ENCODE data around the gene FMN2.

FMN2 gene

DNA sequence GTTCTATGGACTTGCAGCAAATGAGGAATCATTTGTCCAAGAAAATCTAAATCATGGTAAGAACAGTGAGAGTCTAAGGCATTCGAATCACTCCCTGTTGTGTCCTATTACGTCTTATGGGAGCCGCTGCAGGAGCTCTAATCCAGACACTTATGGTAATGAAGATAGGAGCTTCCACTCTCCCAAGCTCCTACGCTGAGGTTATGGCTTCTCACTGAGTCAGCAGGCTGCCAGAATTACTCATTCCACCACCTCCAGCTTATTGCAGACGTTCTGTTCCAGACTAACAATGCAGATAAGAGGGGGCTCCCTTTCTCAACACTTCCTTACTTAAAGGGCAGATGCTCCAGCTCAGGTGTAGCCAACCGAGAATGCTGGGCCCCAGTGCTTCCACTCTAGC is 307.7 kb downstream of the FMN2 start:
- no peak for TF ChIP-seq ZFX (IDR thresholded peaks at IDR 0.05; ENCODE audit: borderline replicate concordance)
- TF ChIP-seq, protein P1, sequence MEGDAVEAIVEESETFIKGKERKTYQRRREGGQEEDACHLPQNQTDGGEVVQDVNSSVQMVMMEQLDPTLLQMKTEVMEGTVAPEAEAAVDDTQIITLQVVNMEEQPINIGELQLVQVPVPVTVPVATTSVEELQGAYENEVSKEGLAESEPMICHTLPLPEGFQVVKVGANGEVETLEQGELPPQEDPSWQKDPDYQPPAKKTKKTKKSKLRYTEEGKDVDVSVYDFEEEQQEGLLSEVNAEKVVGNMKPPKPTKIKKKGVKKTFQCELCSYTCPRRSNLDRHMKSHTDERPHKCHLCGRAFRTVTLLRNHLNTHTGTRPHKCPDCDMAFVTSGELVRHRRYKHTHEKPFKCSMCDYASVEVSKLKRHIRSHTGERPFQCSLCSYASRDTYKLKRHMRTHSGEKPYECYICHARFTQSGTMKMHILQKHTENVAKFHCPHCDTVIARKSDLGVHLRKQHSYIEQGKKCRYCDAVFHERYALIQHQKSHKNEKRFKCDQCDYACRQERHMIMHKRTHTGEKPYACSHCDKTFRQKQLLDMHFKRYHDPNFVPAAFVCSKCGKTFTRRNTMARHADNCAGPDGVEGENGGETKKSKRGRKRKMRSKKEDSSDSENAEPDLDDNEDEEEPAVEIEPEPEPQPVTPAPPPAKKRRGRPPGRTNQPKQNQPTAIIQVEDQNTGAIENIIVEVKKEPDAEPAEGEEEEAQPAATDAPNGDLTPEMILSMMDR (IDR thresholded peaks at IDR 0.05): no peak
- H3K27ac ChIP-seq: no peak overlapping the region

DNA sequence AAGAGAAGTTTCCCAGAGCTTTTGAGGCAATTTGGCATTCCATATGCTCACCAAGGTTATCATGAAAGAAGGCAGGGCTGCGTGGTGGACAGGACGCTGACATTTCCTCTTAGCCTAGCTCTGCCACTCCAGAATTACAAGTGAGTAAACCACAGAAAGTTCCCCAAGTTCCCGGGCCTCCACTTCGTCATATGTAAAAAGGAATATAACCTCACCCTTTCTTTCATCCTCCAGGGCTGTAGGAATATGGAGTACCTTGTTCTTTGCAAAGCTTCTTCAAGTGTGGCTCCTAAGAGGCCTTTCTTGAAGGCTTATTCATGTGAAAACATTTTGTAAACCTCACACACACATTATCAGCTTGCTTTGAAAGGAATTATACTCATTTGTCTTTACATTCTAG is 310.0 kb downstream of the FMN2 start:
- H3K27ac ChIP-seq: no peak overlapping the region
- TF ChIP-seq, protein P1 (IDR thresholded peaks at IDR 0.05): no peak
- TF ChIP-seq ZFX (IDR thresholded peaks at IDR 0.05; ENCODE audit: borderline replicate concordance): no peak

DNA sequence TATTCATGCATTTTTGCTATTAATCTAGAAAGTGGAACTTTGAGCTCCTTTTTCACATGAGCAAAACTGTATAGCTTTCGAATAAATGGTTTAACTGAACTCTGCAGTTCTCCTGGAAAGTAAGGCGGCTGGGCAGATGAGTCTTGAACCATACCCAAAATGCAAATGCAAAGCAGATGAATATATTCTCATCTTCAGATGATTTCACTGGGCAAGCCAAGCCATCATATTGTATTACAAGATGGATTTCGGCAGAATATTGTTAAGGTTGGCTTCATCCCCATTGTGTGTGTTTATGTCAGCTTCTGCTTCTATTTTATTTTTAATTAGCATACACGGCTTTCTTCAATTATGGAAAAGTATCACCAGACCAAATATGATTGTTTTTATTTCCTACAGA is 310.6 kb downstream of the FMN2 start:
- no peak for TF ChIP-seq ZFX (IDR thresholded peaks at IDR 0.05; ENCODE audit: borderline replicate concordance)
- TF ChIP-seq, protein P1 (IDR thresholded peaks at IDR 0.05): no peak
- no peak overlapping the region for H3K27ac ChIP-seq

DNA sequence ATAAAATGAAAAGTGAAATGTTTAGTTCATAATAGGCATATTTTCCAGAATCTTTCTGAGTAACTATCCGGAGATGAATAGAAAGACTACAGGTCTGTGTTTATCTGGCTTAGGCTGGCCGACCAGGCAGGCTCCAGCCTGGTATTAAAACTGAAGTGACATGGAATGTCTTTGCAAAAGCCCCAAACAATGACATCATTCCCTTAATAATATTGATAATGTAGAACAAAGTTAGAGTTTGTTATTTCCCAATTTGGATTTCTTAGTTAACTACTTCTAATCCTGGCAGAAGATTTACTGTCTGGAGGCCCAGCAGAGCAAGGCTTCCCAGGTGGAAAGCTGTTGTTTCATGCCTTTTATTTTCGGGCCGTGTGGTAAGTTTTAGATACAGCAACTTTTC is 312.6 kb downstream of the FMN2 start:
- no peak for TF ChIP-seq ZFX (IDR thresholded peaks at IDR 0.05; ENCODE audit: borderline replicate concordance)
- TF ChIP-seq, protein P1 (IDR thresholded peaks at IDR 0.05): no peak
- H3K27ac ChIP-seq: no peak overlapping the region

- H3K27ac ChIP-seq: no peak overlapping the region
- TF ChIP-seq ZFX (IDR thresholded peaks at IDR 0.05; ENCODE audit: borderline replicate concordance): no peak
- TF ChIP-seq, protein P1 (IDR thresholded peaks at IDR 0.05): no peak
Observed at GRCh38 chr1:240405751-240406150, 314.1 kb downstream of the FMN2 start.

DNA sequence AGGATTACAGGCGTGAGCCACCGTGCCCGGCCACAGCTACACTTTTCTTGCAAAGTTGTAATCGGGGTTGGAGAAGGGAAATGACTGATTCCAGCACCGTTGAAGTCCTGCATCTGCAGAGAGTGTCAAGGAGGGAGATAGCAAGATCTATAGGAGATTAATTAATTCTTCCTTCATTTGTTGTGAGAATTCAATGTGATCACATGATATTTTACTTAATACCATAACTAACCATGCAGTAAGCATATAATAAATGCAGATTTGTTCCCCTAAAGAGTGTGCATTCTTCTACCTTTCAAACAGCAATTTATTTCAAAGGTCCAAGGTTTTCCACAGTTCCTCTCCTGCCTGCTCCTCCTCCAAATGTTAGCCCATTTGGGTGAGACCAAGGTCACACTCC is 315.7 kb downstream of the FMN2 start:
- TF ChIP-seq ZFX (IDR thresholded peaks at IDR 0.05; ENCODE audit: borderline replicate concordance): no peak
- TF ChIP-seq, protein P1 (IDR thresholded peaks at IDR 0.05): no peak
- no peak overlapping the region for H3K27ac ChIP-seq

GRCh38 chr1:240409615-240410014 is 317.9 kb downstream of the FMN2 start:
- H3K27ac ChIP-seq: no peak overlapping the region
- no peak for TF ChIP-seq ZFX (IDR thresholded peaks at IDR 0.05; ENCODE audit: borderline replicate concordance)
- TF ChIP-seq, protein P1 (IDR thresholded peaks at IDR 0.05): no peak
